Lung (tissue), 12 donors: Measurements from ENCODE around the gene ARIH2. TPM values are rescaled to one million over a fixed set of nuclear protein-coding genes. Genes with fewer than 3 reads are reported as not detected.

Experiments
- ATAC-seq: fragments of 200-7000 bp; cut with Tn5 transposase; one replicate; pipeline ENCODE4 v1.9.1; 2020; ENCODE audit warnings: moderate number of reproducible peaks; ENCODE audit not compliant: insufficient read depth, low FRiP score
- DNase-seq, 3 donors: peaks; one replicate each; pipeline ENCODE4 v3.0.0-alpha.2; 2013 to 2017
- H3K27ac ChIP-seq, 2 donors: one replicate each; pipeline ENCODE4 v1.5.1; 2013; ENCODE audit warnings: mild to moderate bottlenecking in 2 of 2, moderate library complexity in 2 of 2, control low read depth in 1 of 2, inconsistent platforms in 1 of 2, low read depth in 1 of 2, low read length in 1 of 2
- H3K27me3 ChIP-seq, 3 donors: one replicate each; pipeline ENCODE4 v1.5.1; 2013; ENCODE audit warnings: low read length in 2 of 3; ENCODE audit not compliant: control insufficient read depth in 3 of 3, insufficient read depth in 3 of 3
- H3K36me3 ChIP-seq, 4 donors: one replicate each; pipeline ENCODE4 v1.5.1; 2013; ENCODE audit warnings: low read length in 4 of 4, mild to moderate bottlenecking in 1 of 4, moderate library complexity in 1 of 4; ENCODE audit not compliant: control insufficient read depth in 4 of 4, insufficient read depth in 4 of 4
- H3K4me1 ChIP-seq, 5 donors: one replicate each; pipeline ENCODE4 v1.5.1; 2013; ENCODE audit warnings: low read length in 5 of 5, mild to moderate bottlenecking in 2 of 5, moderate library complexity in 1 of 5; ENCODE audit not compliant: control insufficient read depth in 5 of 5, insufficient read depth in 5 of 5
- H3K4me3 ChIP-seq: one replicate; pipeline ENCODE4 v1.5.1; 2013; ENCODE audit warnings: mild to moderate bottlenecking, control low read depth, moderate library complexity
- H3K9ac ChIP-seq, 2 donors: one replicate each; pipeline ENCODE4 v1.5.1; 2013; ENCODE audit warnings: low read length in 2 of 2, control low read depth in 1 of 2; ENCODE audit not compliant: insufficient read depth in 1 of 2
- H3K9me3 ChIP-seq, 4 donors: one replicate each; pipeline ENCODE4 v1.5.1; 2013; ENCODE audit warnings: low read length in 3 of 4, mild to moderate bottlenecking in 1 of 4, moderate library complexity in 1 of 4; ENCODE audit not compliant: control insufficient read depth in 4 of 4, insufficient read depth in 3 of 4
- WGBS, 2 donors: extraction: QIAGEN DNeasy Blood & Tissue Kit; methylation state at CpG; one replicate each; pipeline ENCODE4 v1.1.7; 2013; 5-methylcytosine and 5-hydroxymethylcytosine counted together
- polyA plus RNA-seq, 2 donors: library from polyadenylated mRNA; stranded (reverse); fragments of 200-250 nt; gene quantifications; one replicate each; pipeline ENCODE4 v1.2.1, GENCODE V29; 2013
- total RNA-seq, 2 donors: library from RNA; depleted of rRNA in 1 of 2; stranded (reverse); fragments of >200 nt in 1 of 2; gene quantifications; one replicate each; pipeline ENCODE4 v1.2.1, GENCODE V29; 2014 to 2021
- TF ChIP-seq, protein P1 (sequence below): IDR thresholded peaks from 2 replicates; pipeline ENCODE4 v1.5.1; 2012; ENCODE audit warnings: mild to moderate bottlenecking; ENCODE audit errors: control extremely low read depth, extremely low read depth
- donor health status: control.
- donor health status: control.
- donor health status: Bipolar disorder and iron deficiency.
- donor health status: healthy.
- donor health status: DM: yes; HTN: yes; CAD: no.

Gene ARIH2
- total and polyA plus RNA-seq, 4 donors, result 33.1 to 97.6 (median 65.6) TPM

- 22 to 41% methylated on average over 2 of the region's 2 CpGs for WGBS, 2 donors
- H3K27me3 ChIP-seq, result no peaks in the 10 kb centered on the region
- peaks cover 0 to 27% (median 3%) of the 10 kb centered on the region in 5 donors for H3K4me1 ChIP-seq
- TF ChIP-seq, protein P1, sequence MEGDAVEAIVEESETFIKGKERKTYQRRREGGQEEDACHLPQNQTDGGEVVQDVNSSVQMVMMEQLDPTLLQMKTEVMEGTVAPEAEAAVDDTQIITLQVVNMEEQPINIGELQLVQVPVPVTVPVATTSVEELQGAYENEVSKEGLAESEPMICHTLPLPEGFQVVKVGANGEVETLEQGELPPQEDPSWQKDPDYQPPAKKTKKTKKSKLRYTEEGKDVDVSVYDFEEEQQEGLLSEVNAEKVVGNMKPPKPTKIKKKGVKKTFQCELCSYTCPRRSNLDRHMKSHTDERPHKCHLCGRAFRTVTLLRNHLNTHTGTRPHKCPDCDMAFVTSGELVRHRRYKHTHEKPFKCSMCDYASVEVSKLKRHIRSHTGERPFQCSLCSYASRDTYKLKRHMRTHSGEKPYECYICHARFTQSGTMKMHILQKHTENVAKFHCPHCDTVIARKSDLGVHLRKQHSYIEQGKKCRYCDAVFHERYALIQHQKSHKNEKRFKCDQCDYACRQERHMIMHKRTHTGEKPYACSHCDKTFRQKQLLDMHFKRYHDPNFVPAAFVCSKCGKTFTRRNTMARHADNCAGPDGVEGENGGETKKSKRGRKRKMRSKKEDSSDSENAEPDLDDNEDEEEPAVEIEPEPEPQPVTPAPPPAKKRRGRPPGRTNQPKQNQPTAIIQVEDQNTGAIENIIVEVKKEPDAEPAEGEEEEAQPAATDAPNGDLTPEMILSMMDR, result no peak
- H3K4me3 ChIP-seq, result no peak overlapping the region
- DNase-seq (no peak), ATAC-seq (no peak)
- no peaks in the 10 kb centered on the region for H3K9me3 ChIP-seq
- H3K9ac ChIP-seq, result no peak overlapping the region
- H3K27ac ChIP-seq, result no peak overlapping the region
- peaks cover 4 to 25% (median 18%) of the 10 kb centered on the region in 4 donors for H3K36me3 ChIP-seq
Measured at GRCh38 chr3:48927928-48928327, 9.3 kb downstream of the ARIH2 start.

DNA sequence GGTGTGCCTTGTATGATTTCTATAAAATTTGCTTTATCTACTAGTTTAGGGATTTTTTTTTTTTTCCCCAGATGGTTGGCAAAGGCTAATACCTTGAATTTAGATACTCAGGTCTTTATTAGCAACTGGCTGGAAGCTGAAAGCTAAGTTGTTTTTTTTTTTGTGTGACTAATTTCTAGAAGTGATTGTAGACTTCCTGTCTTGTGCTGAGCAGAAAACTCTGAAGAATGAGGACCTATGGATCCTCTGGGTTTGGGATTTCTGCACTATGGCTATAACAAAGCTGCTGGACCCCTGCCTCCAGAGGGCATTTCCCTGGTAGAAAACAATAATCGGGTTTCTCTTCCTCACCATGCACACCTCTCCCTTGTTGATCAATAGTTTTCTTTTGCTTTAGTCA lies 10.0 kb downstream of the ARIH2 start:
- Histone ChIP-seq H3K27me3 (no peaks in the 10 kb centered on the region), H3K36me3 (peaks cover 8 to 28% (median 18%) of the 10 kb centered on the region in 4 donors), H3K9me3 (no peaks in the 10 kb centered on the region), H3K4me3 (no peak overlapping the region), H3K9ac (no peak overlapping the region), H3K27ac (peak overlapping the region in 1 of 2 donors; percentile 35), H3K4me1 (peaks cover 0 to 27% (median 3%) of the 10 kb centered on the region in 5 donors)
- TF ChIP-seq, protein P1, result no peak
- DNase-seq (no peak), ATAC-seq (no peak)
- WGBS, 2 donors, result 74 to 78% methylated on average over 1 of the region's 1 CpG

DNA sequence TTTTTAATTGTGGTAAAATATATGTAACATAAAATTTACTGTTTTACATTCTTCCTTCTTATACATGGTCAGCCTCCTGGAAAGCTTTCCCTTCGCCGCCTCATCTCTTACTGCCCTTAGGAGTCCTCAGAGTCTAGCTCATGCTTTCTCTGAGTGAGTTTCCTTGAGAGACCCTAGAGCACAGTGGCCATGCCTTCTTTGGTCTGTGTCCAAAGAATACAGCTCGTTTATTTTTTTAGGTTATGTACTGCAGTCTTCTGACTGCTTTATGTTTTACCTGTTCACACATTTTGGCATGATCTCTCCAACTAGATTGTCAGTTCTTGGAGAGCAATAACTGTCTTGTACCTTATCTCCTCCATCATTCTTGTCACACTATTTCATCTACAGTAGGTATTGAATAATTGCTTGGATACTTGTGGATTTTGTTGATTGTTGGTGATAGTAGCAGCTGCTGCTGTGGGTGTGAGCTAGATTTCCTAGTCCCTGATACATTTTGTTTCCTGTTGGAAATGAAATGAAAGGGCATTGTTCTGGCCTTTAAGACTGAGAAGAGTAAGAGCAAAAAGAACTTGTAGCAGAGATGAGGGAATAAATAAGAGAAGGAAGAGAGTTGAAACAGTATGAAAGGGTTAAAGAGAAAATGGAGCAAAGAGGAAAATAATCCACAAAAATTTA lies 10.9 kb downstream of the ARIH2 start:
- H3K4me1 ChIP-seq, result peaks cover 0 to 29% (median 3%) of the 10 kb centered on the region in 5 donors
- DNase-seq, result no peak
- no peak for ATAC-seq
- TF ChIP-seq, protein P1, result no peak
- no peak overlapping the region for H3K4me3 ChIP-seq
- no peak overlapping the region for H3K9ac ChIP-seq
- H3K36me3 ChIP-seq, result peaks cover 4 to 27% (median 18%) of the 10 kb centered on the region in 4 donors
- H3K27ac ChIP-seq, result peak overlapping the region in 1 of 2 donors; percentile 41
- 68 to 70% methylated on average over 3 of the region's 3 CpGs for WGBS, 2 donors
- no peaks in the 10 kb centered on the region for H3K9me3 ChIP-seq
- no peaks in the 10 kb centered on the region for H3K27me3 ChIP-seq
